C4-2B (cell line): Measurements from ENCODE around the gene RAB14.

Source experiments
- H3K27ac ChIP-seq: fragments of 450-650 bp; 2 replicates; pipeline ENCODE4 v1.5.1; 2017
- CTCF ChIP-seq: fragments of 450-650 bp; conservative IDR thresholded peaks from 2 replicates; pipeline ENCODE4 v1.5.1; 2017; ENCODE audit warnings: mild to moderate bottlenecking
- ZFX ChIP-seq: fragments of 450-650 bp; IDR thresholded peaks from 2 replicates; pipeline ENCODE4 v1.6.1; 2017

Gene RAB14

GRCh38 chr9:121230256-121230655, 28.6 kb upstream of the RAB14 start:
- H3K27ac ChIP-seq, result no peak overlapping the region
- no peak for TF ChIP-seq CTCF
- no peak for TF ChIP-seq ZFX

- H3K27ac ChIP-seq, result no peak overlapping the region
- TF ChIP-seq ZFX, result no peak
- TF ChIP-seq CTCF, result no peak
These were observed 26.2 kb upstream of the RAB14 start for GRCh38 chr9:121227862-121228261.

GRCh38 chr9:121226175-121226574, 24.5 kb upstream of the RAB14 start:
- TF ChIP-seq ZFX, result no peak
- TF ChIP-seq CTCF, result no peak
- no peak overlapping the region for H3K27ac ChIP-seq

GRCh38 chr9:121225240-121225639, 23.6 kb upstream of the RAB14 start:
- TF ChIP-seq CTCF (no peak), ZFX (no peak)
- no peak overlapping the region for H3K27ac ChIP-seq

GRCh38 chr9:121222524-121223171, 21.0 kb upstream of the RAB14 start:
- H3K27ac ChIP-seq, result no peak overlapping the region
- TF ChIP-seq CTCF (peak; percentile 92), ZFX (no peak)

- TF ChIP-seq CTCF (no peak), ZFX (no peak)
- no peak overlapping the region for H3K27ac ChIP-seq
These were observed 20.0 kb upstream of the RAB14 start for GRCh38 chr9:121221664-121222055.

- H3K27ac ChIP-seq, result no peak overlapping the region
- TF ChIP-seq CTCF, result no peak
- TF ChIP-seq ZFX, result no peak
These were observed 19.5 kb upstream of the RAB14 start for GRCh38 chr9:121220996-121221663.
